Right hindlimb (tissue), 1 donor: ENCODE results near the gene TMEM253.
A peak's percentile ranks its signal among the peaks of the same experiment; 100 is the strongest.

Source experiments
- DNase-seq: peaks from one replicate; pipeline ENCODE4 v3.0.0-alpha.2; 2018

TMEM253 gene

GRCh38 chr14:21100931-21101330, at the start of gene TMEM253:
Gene TMEM253, plus strand, starts transcription at chr14:21101066. Its CDS starts 278 bp downstream, at chr14:21101344.
- DNase-seq = no peak

GRCh38 chr14:21053184-21054122, 47.4 kb upstream of the TMEM253 start:
- no peak for DNase-seq

GRCh38 chr14:21054123-21054767, 46.6 kb upstream of the TMEM253 start:
- no peak for DNase-seq

- no peak for DNase-seq
Measured at GRCh38 chr14:21054768-21055145, 46.1 kb upstream of the TMEM253 start.

GRCh38 chr14:21055432-21056117, 45.3 kb upstream of the TMEM253 start:
- no peak for DNase-seq

- DNase-seq = peak; percentile 50
Measured at GRCh38 chr14:21056520-21057163, 44.2 kb upstream of the TMEM253 start.

GRCh38 chr14:21057803-21058675, 42.8 kb upstream of the TMEM253 start, which contains the start of gene RNASE8:
Gene RNASE8, plus strand, starts transcription at chr14:21057822. Its CDS starts 71 bp downstream, at chr14:21057893.
- DNase-seq = no peak

- no peak for DNase-seq
Measured at GRCh38 chr14:21058903-21059302, 42.0 kb upstream of the TMEM253 start.

GRCh38 chr14:21059842-21060613, 40.8 kb upstream of the TMEM253 start:
- DNase-seq = no peak

GRCh38 chr14:21060614-21061346, 40.1 kb upstream of the TMEM253 start:
- no peak for DNase-seq

GRCh38 chr14:21061347-21061668, 39.6 kb upstream of the TMEM253 start:
- no peak for DNase-seq

GRCh38 chr14:21063479-21063878, 37.4 kb upstream of the TMEM253 start:
- no peak for DNase-seq

- no peak for DNase-seq
Measured at GRCh38 chr14:21066882-21067502, 33.9 kb upstream of the TMEM253 start.

GRCh38 chr14:21068521-21069387, 32.1 kb upstream of the TMEM253 start:
- peak; percentile 81 for DNase-seq

- DNase-seq = peak; percentile 89
Measured at GRCh38 chr14:21069388-21070082, 31.3 kb upstream of the TMEM253 start.

GRCh38 chr14:21070083-21070609, 30.7 kb upstream of the TMEM253 start, which contains the start of gene ARHGEF40:
Gene ARHGEF40, plus strand, starts transcription at chr14:21070304. Its CDS starts 93 bp downstream, at chr14:21070397.
- DNase-seq = peak; percentile 88

- peak; percentile 79 for DNase-seq
Measured at GRCh38 chr14:21070610-21071224, 30.1 kb upstream of the TMEM253 start.
